Mammary epithelial cell (primary cell): Measurements from ENCODE around the gene PRPF19.

Experiments used
- CTCF ChIP-seq, 2 donors: IDR thresholded peaks in 1 of 2; conservative IDR thresholded peaks in 1 of 2; 2 replicates each; pipeline ENCODE4 v1.5.1; 2011 to 2012; ENCODE audit warnings: inconsistent platforms in 2 of 2, low read length in 2 of 2, mild to moderate bottlenecking in 2 of 2, control low read depth in 1 of 2, low read depth in 1 of 2; ENCODE audit not compliant: insufficient read depth in 1 of 2; ENCODE audit errors: extremely low read depth in 1 of 2
- EZH2 ChIP-seq: IDR thresholded peaks from 2 replicates; pipeline ENCODE4 v1.6.1; 2012; ENCODE audit warnings: low read length, inconsistent platforms, borderline replicate concordance

- TF ChIP-seq CTCF (conservative IDR thresholded peaks at IDR 0.05 in 1 of 2, IDR thresholded peaks at IDR 0.05 in 1 of 2; ENCODE audit: extremely low read depth in 1 of 2, insufficient read depth in 1 of 2, low read depth in 1 of 2, low read length in 2 of 2): no peak
- no peak for TF ChIP-seq EZH2
Measured at GRCh38 chr11:60914633-60915247, 8.4 kb upstream of the PRPF19 start.
